GM23338 (cell line): Measurements from ENCODE around the gene UBE2QL1.

Experiments used
- CREB1 ChIP-seq: fragments of 250-450 bp; sonication (Bioruptor Pico); IDR thresholded peaks from 2 replicates; pipeline ENCODE4 v1.5.0; 2020; ENCODE audit warnings: low read depth, mild to moderate bottlenecking, moderate library complexity
- CTCF ChIP-seq, 2 experiments: fragments of 200-600 bp in 1 of 2; sonication (generic) in 1 of 2; conservative IDR thresholded peaks; 2 replicates each; pipeline versions ENCODE4 v1.5.1 to v1.6.1; 2016 to 2017; ENCODE audit warnings: antibody characterized with exemption in 2 of 2, low read depth in 2 of 2, mild to moderate bottlenecking in 2 of 2, moderate library complexity in 1 of 2
- TF ChIP-seq, protein P1 (sequence below): IDR thresholded peaks from one replicate; pipeline ENCODE4 v1.6.1; 2018; ENCODE audit warnings: antibody characterized with exemption; ENCODE audit not compliant: unreplicated experiment

GRCh38 chr5:6427694-6428093 is 21.0 kb upstream of the UBE2QL1 start:
- TF ChIP-seq CTCF (conservative IDR thresholded peaks at IDR 0.05; ENCODE audit: low read depth in 2 of 2) (no peak), CREB1 (CRISPR knock-in tag) (no peak)
- TF ChIP-seq, protein P1, sequence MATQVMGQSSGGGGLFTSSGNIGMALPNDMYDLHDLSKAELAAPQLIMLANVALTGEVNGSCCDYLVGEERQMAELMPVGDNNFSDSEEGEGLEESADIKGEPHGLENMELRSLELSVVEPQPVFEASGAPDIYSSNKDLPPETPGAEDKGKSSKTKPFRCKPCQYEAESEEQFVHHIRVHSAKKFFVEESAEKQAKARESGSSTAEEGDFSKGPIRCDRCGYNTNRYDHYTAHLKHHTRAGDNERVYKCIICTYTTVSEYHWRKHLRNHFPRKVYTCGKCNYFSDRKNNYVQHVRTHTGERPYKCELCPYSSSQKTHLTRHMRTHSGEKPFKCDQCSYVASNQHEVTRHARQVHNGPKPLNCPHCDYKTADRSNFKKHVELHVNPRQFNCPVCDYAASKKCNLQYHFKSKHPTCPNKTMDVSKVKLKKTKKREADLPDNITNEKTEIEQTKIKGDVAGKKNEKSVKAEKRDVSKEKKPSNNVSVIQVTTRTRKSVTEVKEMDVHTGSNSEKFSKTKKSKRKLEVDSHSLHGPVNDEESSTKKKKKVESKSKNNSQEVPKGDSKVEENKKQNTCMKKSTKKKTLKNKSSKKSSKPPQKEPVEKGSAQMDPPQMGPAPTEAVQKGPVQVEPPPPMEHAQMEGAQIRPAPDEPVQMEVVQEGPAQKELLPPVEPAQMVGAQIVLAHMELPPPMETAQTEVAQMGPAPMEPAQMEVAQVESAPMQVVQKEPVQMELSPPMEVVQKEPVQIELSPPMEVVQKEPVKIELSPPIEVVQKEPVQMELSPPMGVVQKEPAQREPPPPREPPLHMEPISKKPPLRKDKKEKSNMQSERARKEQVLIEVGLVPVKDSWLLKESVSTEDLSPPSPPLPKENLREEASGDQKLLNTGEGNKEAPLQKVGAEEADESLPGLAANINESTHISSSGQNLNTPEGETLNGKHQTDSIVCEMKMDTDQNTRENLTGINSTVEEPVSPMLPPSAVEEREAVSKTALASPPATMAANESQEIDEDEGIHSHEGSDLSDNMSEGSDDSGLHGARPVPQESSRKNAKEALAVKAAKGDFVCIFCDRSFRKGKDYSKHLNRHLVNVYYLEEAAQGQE = no peak
